Fibroblast of lung (primary cell): ENCODE data around the gene SLC18A3.

ENCODE experiments used
- EZH2 ChIP-seq: IDR thresholded peaks from 2 replicates; pipeline ENCODE4 v1.5.1; 2012; ENCODE audit warnings: low read length, control low read depth, mild to moderate bottlenecking; ENCODE audit errors: missing control alignments
- TF ChIP-seq, protein P1 (sequence below), 2 donors: IDR thresholded peaks in 1 of 2; conservative IDR thresholded peaks in 1 of 2; 1 replicate in 1 of 2; 2 replicates in 1 of 2; pipeline ENCODE4 v1.5.1; 2011 to 2012; ENCODE audit warnings: low read length in 2 of 2, control low read depth in 1 of 2, inconsistent platforms in 1 of 2, low read depth in 1 of 2, mild to moderate bottlenecking in 1 of 2

DNA sequence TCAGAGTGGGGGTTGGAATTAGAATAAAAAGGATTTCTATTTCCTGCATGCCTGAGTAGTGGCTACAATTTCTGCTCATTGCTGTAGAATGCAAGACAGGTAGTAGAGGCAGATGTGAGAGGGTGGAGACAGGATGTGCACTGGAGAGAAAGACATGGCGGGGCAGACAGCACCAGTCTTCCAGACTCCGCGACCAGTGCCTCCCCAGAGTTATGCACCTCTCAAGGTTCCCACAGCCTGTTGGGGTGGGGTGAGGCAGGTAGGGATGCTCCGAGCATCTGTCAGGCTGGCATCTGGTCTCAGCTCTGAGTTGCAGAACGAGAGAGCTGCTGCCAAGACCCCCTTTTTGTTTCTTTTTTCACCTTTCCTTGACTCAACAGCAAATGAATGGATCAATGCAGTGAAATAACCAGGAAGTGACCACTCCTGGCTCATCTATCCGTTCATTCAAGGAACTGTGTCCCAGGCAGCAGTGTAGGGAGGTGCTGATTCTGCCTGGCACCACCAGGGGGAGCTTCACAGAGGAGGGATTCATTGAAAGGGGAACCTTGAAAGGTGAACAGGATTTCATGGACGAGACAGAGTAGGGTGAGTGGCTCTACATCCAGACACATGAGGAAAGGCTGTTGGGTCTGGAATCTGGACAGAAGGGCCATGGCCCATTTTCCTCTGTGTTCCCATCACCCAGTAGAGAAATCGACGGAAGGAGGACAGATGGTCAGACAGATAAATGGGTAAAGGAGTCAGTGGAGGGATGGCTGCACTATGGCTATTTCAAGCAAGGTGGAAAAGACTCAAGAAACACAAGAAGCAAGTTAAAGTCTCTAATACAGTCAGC is 17.2 kb upstream of the SLC18A3 start:
- TF ChIP-seq EZH2 = no peak
- TF ChIP-seq, protein P1, sequence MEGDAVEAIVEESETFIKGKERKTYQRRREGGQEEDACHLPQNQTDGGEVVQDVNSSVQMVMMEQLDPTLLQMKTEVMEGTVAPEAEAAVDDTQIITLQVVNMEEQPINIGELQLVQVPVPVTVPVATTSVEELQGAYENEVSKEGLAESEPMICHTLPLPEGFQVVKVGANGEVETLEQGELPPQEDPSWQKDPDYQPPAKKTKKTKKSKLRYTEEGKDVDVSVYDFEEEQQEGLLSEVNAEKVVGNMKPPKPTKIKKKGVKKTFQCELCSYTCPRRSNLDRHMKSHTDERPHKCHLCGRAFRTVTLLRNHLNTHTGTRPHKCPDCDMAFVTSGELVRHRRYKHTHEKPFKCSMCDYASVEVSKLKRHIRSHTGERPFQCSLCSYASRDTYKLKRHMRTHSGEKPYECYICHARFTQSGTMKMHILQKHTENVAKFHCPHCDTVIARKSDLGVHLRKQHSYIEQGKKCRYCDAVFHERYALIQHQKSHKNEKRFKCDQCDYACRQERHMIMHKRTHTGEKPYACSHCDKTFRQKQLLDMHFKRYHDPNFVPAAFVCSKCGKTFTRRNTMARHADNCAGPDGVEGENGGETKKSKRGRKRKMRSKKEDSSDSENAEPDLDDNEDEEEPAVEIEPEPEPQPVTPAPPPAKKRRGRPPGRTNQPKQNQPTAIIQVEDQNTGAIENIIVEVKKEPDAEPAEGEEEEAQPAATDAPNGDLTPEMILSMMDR (conservative IDR thresholded peaks at IDR 0.05 in 1 of 2, IDR thresholded peaks at IDR 0.05 in 1 of 2; ENCODE audit: low read depth in 1 of 2, low read length in 2 of 2) = peak; percentile 95 to 99
